Heart right ventricle (tissue), 16 donors: Measurements from ENCODE around the gene KCNJ15. TPM values are rescaled to one million over a fixed set of nuclear protein-coding genes. Genes with fewer than 3 reads are reported as not detected.

Source experiments
- ATAC-seq, 8 donors: fragments of 200-7000 bp; cut with Tn5 transposase; one replicate each; pipeline ENCODE4 v1.9.1; 2020; ENCODE audit warnings: mild to moderate bottlenecking in 8 of 8, moderate library complexity in 8 of 8, moderate number of reproducible peaks in 1 of 8
- DNase-seq, 2 donors: peaks; one replicate each; pipeline ENCODE4 v3.0.0-alpha.2; 2020
- H3K27ac ChIP-seq, 10 donors: fragments of 200-600 bp; sonication (generic) in 2 of 10; one replicate each; pipeline versions ENCODE4 v1.5.0 to v1.8.0; 2020 to 2022; ENCODE audit warnings: mild to moderate bottlenecking in 3 of 10
- H3K27me3 ChIP-seq, 7 donors: fragments of 200-600 bp; one replicate each; pipeline ENCODE4 v1.8.0; 2021 to 2022; ENCODE audit warnings: mild to moderate bottlenecking in 2 of 7
- H3K36me3 ChIP-seq, 9 donors: fragments of 200-600 bp; sonication (generic) in 1 of 9; one replicate each; pipeline versions ENCODE4 v1.5.0 to v1.8.0; 2020 to 2022; ENCODE audit warnings: mild to moderate bottlenecking in 2 of 9
- H3K4me1 ChIP-seq, 9 donors: fragments of 200-600 bp; sonication (generic) in 1 of 9; one replicate each; pipeline versions ENCODE4 v1.5.0 to v1.8.0; 2020 to 2022; ENCODE audit warnings: mild to moderate bottlenecking in 4 of 9
- H3K4me3 ChIP-seq, 10 donors: fragments of 200-600 bp; sonication (generic) in 2 of 10; one replicate each; pipeline versions ENCODE4 v1.5.0 to v1.8.0; 2020 to 2022; ENCODE audit warnings: mild to moderate bottlenecking in 7 of 10, moderate library complexity in 2 of 10
- H3K9me3 ChIP-seq, 11 donors: fragments of 200-600 bp in 10 of 11; sonication (generic) in 2 of 11; one replicate each; pipeline versions ENCODE4 v1.5.0 to v1.8.0; 2013 to 2022; ENCODE audit warnings: mild to moderate bottlenecking in 2 of 11, control low read depth in 1 of 11, moderate library complexity in 1 of 11
- WGBS, 2 donors: extraction: QIAGEN DNeasy Blood & Tissue Kit; methylation state at CpG; one replicate each; pipeline ENCODE4 v1.1.7; 2013; ENCODE audit warnings: inconsistent platforms in 1 of 2; 5-methylcytosine and 5-hydroxymethylcytosine counted together
- intact Hi-C, 10 donors: fragments of 100-400 bp; cut with DNase I; formaldehyde crosslinking; loops; one replicate each; pipeline versions ENCODE4 v1.11.1 to v1.14.2; 2022
- polyA plus RNA-seq, 2 donors: library from polyadenylated mRNA; stranded (reverse); fragments of 200-250 nt; gene quantifications; one replicate each; pipeline ENCODE4 v1.2.3, GENCODE V29; 2013
- total RNA-seq, 10 donors: library from RNA; stranded (reverse); fragmentation: NEBNext Ultra II Directional in 3 of 10; extraction: Animal tissue kit (Norgen Biotek cat#: 25700) in 3 of 10; gene quantifications; one replicate each; pipeline versions ENCODE4 v1.2.1 to v1.2.4, GENCODE V29; 2021 to 2023
- TF ChIP-seq, protein P1 (sequence below), 9 donors: fragments of 200-600 bp; sonication (generic) in 2 of 9; IDR thresholded peaks; one replicate each; pipeline versions ENCODE4 v1.5.0 to v1.8.0; 2021 to 2022; ENCODE audit warnings: antibody characterized with exemption in 9 of 9, mild to moderate bottlenecking in 5 of 9, moderate library complexity in 1 of 9
- donor health status: Arrhythmogenic right ventricular cardiomyopathy.
- donor health status: ischemic (EF 13 %, LVEDD 7.1; RV severe dilation, severe dysfunction).
- donor health status: healthy with polysubstance abuse.
- donor health status: DM: no; HTN: yes; CAD: no.
- donor health status: DM: no; HTN: no; CAD: no.
- donor health status: ischemic (EF 25% LVEDD 6.9; RV normal size, moderate dysfunction).
- donor health status: ischemic (EF 25% LVEDD 5.7; RV mildly dilated, moderate dysfunction).
- donor health status: healthy.
- donor health status: DM: yes; HTN: yes; CAD: no.
- donor health status: Ischemic cardiomyopathy.
- donor health status: ischemic (EF 35%, LVEDD 5.7; RV mildly dilated, moderate dysfunction).
- donor health status: nonischemic (EF 11% LVEDD 7.7; RV severe dilation, severe dysfunction).
- donor health status: DM: yes; HTN: yes; CAD: no.
- donor health status: PGD.
- donor health status: ischemic (EF 29% LVEDD 5.4; RV normal size, mild dysfunction).
- donor health status: nonischemic (EF 23%, LVEDD 6.1; RV moderate dilation, normal function).

Gene KCNJ15
- total and polyA plus RNA-seq, 12 donors = 0.10 to 2.1 (median 0.47) TPM; not detected in 2

DNA sequence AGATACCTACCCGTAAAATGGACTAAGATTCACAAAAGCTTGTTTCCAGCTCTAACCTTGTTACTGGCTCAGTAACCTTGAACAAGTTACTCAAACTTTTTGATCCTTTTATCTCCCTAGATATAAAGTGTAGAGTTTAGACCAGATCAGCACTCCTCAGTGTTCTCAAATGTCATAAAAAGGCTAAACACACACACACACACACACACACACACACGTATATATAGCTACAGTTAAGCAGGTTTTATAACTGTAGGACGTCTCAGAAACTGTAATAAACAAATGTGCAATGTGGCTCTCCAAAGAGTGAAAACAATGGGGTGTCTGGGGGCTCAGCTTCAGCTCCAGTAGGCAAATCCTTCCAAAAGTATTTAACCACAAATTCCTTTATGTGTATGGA is 34.0 kb downstream of the KCNJ15 start:
- intact Hi-C loops = no loop called here

DNA sequence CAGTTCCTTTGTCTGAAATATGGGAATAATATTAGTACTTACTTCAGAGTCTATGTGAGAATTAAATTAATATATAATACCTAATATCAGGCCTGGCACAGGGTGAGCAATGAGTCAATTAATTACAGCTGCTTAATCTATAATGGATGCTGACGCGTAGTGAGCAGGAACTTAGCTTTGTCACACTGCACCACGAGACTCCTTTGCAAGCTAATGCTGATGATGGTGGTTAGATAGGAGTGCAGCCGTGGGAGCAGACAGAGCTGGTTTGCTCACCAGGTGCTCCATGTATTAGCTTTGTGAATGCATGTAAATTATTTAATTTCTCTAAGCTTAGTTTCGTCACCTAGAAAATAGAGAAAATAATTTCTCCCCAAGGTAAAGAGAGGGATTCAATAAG is 35.1 kb downstream of the KCNJ15 start:
- no peaks in the 10 kb centered on the region for H3K27me3 ChIP-seq
- H3K36me3 ChIP-seq = no peaks in the 10 kb centered on the region
- TF ChIP-seq, protein P1, sequence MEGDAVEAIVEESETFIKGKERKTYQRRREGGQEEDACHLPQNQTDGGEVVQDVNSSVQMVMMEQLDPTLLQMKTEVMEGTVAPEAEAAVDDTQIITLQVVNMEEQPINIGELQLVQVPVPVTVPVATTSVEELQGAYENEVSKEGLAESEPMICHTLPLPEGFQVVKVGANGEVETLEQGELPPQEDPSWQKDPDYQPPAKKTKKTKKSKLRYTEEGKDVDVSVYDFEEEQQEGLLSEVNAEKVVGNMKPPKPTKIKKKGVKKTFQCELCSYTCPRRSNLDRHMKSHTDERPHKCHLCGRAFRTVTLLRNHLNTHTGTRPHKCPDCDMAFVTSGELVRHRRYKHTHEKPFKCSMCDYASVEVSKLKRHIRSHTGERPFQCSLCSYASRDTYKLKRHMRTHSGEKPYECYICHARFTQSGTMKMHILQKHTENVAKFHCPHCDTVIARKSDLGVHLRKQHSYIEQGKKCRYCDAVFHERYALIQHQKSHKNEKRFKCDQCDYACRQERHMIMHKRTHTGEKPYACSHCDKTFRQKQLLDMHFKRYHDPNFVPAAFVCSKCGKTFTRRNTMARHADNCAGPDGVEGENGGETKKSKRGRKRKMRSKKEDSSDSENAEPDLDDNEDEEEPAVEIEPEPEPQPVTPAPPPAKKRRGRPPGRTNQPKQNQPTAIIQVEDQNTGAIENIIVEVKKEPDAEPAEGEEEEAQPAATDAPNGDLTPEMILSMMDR (IDR thresholded peaks at IDR 0.05) = no peak
- intact Hi-C loops = no loop called here
- ATAC-seq (no peak), DNase-seq (no peak)
- no peaks in the 10 kb centered on the region for H3K9me3 ChIP-seq
- H3K4me3 ChIP-seq = no peak overlapping the region
- peaks cover 0 to 70% (median 12%) of the 10 kb centered on the region in 9 donors for H3K4me1 ChIP-seq
- WGBS, 2 donors = 89 to 91% methylated on average over 5 of the region's 5 CpGs
- H3K27ac ChIP-seq = peak overlapping the region in 1 of 10 donors; percentile 89

More for the DNA sequence above, 34.0 kb downstream of the KCNJ15 start:
- Histone ChIP-seq H3K36me3 (no peaks in the 10 kb centered on the region), H3K27me3 (no peaks in the 10 kb centered on the region), H3K4me3 (no peak overlapping the region), H3K4me1 (peaks cover 0 to 66% (median 3%) of the 10 kb centered on the region in 9 donors), H3K9me3 (no peaks in the 10 kb centered on the region), H3K27ac (peak overlapping the region in 1 of 10 donors; percentile 89)
- DNase-seq (no peak), ATAC-seq (no peak)
- TF ChIP-seq, protein P1 (IDR thresholded peaks at IDR 0.05) = no peak
- WGBS, 2 donors = 46 to 59% methylated on average over 3 of the region's 3 CpGs

DNA sequence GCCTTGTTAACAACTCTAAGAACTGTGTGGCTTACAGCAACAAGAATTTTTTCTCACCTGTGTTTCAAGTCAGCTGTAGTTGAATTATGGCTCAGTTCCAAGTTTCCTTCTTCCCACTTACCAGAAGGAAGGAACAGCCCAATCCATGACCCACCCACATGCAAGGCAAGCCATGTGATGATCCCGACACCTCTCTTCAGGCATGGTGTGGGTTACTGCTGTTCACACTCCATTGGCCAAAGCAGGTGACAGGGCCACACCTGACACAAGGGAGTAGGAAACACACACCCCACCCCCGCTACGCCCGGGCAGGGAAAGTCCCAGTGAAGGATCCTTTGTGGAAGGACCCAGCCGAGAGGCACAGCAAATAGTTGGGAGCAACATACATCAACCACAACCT is 36.3 kb downstream of the KCNJ15 start:
- ATAC-seq (peak in 1 of 8 donors; percentile 18), DNase-seq (no peak)
- Histone ChIP-seq H3K4me3 (no peak overlapping the region), H3K27ac (peak overlapping the region in 1 of 10 donors; percentile 89), H3K27me3 (no peaks in the 10 kb centered on the region), H3K36me3 (no peaks in the 10 kb centered on the region), H3K4me1 (peaks cover 0 to 81% (median 20%) of the 10 kb centered on the region in 9 donors), H3K9me3 (no peaks in the 10 kb centered on the region)
- WGBS, 2 donors = 85 to 93% methylated on average over 5 of the region's 5 CpGs
- TF ChIP-seq, protein P1 (IDR thresholded peaks at IDR 0.05) = no peak
- intact Hi-C loops = no loop called here

DNA sequence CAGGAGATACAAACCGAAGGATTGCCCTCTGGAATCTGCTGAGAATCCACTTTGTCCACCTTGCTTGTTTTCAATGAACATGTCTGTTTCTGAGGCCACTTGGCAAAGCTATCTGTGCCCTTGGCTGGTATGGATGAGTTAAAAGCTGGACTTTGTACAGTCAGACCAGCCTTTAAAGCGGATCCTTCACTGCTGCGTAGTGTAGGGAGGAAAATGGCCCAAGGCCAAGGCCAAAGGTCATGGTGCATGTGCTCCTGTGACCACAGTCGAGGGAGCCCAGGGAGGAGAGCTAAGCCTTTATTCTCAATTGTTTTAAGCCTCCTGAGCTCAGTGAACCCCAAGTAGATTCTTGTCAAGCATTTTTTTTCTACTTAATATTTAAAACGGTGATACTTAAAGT is 37.0 kb downstream of the KCNJ15 start:
- intact Hi-C loops = no loop called here
- Histone ChIP-seq H3K27me3 (no peaks in the 10 kb centered on the region), H3K27ac (peak overlapping the region in 1 of 10 donors; percentile 89), H3K9me3 (no peaks in the 10 kb centered on the region), H3K4me1 (peaks cover 0 to 79% (median 20%) of the 10 kb centered on the region in 9 donors), H3K36me3 (no peaks in the 10 kb centered on the region), H3K4me3 (no peak overlapping the region)
- DNase-seq = peak in 1 of 2 donors; percentile 15
- ATAC-seq = no peak
- 41 to 53% methylated on average over 5 of the region's 5 CpGs for WGBS, 2 donors
- TF ChIP-seq, protein P1 (IDR thresholded peaks at IDR 0.05) = no peak
